Esophagus (tissue), 2 donors: ENCODE measurements around the gene GLIS1. TPM values are rescaled to one million over a fixed set of nuclear protein-coding genes. Genes with fewer than 3 reads are reported as not detected.

Experiments
- H3K27ac ChIP-seq, 2 donors: one replicate each; pipeline ENCODE4 v1.5.1; 2013; ENCODE audit warnings: low read depth in 2 of 2, mild to moderate bottlenecking in 2 of 2, inconsistent platforms in 1 of 2, low read length in 1 of 2, moderate library complexity in 1 of 2
- H3K27me3 ChIP-seq, 2 donors: one replicate each; pipeline ENCODE4 v1.6.1; 2013; ENCODE audit warnings: low read length in 2 of 2, control low read depth in 1 of 2, mild to moderate bottlenecking in 1 of 2; ENCODE audit not compliant: insufficient read depth in 2 of 2, control insufficient read depth in 1 of 2
- H3K36me3 ChIP-seq, 2 donors: one replicate each; pipeline ENCODE4 v1.6.1; 2013; ENCODE audit warnings: low read length in 1 of 2; ENCODE audit not compliant: control insufficient read depth in 2 of 2, insufficient read depth in 2 of 2
- H3K4me1 ChIP-seq, 2 donors: one replicate each; pipeline ENCODE4 v1.6.1; 2013; ENCODE audit warnings: low read length in 1 of 2; ENCODE audit not compliant: control insufficient read depth in 2 of 2, insufficient read depth in 2 of 2
- H3K4me3 ChIP-seq, 2 donors: one replicate each; pipeline ENCODE4 v1.5.1; 2013; ENCODE audit warnings: low read length in 2 of 2, mild to moderate bottlenecking in 2 of 2, low read depth in 1 of 2, moderate library complexity in 1 of 2
- H3K9me3 ChIP-seq, 2 donors: one replicate each; pipeline ENCODE4 v1.6.1; 2013; ENCODE audit warnings: mild to moderate bottlenecking in 2 of 2, low read depth in 1 of 2, low read length in 1 of 2, moderate library complexity in 1 of 2; ENCODE audit not compliant: control insufficient read depth in 2 of 2, insufficient read depth in 1 of 2
- WGBS, 2 donors: extraction: QIAGEN DNeasy Blood & Tissue Kit; methylation state at CpG; one replicate each; pipeline ENCODE4 v1.1.7; 2013; 5-methylcytosine and 5-hydroxymethylcytosine counted together
- polyA plus RNA-seq, 2 donors: library from polyadenylated mRNA; stranded (reverse); fragments of 200-250 nt; gene quantifications; one replicate each; pipeline ENCODE4 v1.2.3, GENCODE V29; 2013
- donor health status: healthy with polysubstance abuse.
- donor health status: Bipolar disorder and iron deficiency.

The GLIS1 gene
- polyA plus RNA-seq, 2 donors: 0.18 TPM

GRCh38 chr1:53637511-53638359, 101.2 kb downstream of the GLIS1 start:
- Histone ChIP-seq H3K27me3 (no peaks in the 10 kb centered on the region), H3K4me3 (no peak overlapping the region), H3K4me1 (no peaks in the 10 kb centered on the region), H3K9me3 (no peaks in the 10 kb centered on the region), H3K36me3 (no peaks in the 10 kb centered on the region), H3K27ac (no peak overlapping the region)
- 82 to 83% methylated on average over 14 of the region's 14 CpGs for WGBS, 2 donors

DNA sequence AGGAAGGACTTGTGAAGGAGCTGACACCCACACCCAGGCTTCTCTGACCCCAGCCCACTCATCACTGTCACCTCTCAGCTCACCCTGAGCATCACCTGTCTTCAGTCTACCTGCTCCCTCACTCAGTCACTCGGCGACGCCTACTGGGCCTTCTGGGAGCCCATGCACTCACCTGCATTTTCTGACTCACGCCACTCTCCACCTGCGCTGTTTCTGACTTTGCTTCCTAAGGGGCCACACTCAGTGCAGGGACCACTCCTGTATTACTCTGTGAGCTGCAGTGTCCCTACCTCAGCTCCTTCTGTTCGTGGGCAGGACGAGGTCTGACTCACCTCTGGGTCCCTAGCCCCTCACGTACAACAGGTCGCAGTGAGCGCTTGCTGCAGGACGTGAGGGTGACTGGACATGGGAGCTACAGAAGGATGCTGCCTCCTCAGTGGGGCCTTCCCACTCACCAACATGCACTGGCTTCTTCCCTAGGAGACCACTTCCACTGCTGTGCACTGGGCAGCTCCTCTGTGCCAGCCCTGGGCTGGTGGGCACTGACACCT, 102.3 kb downstream of the GLIS1 start:
- no peak overlapping the region for H3K27ac ChIP-seq
- no peaks in the 10 kb centered on the region for H3K9me3 ChIP-seq
- H3K4me1 ChIP-seq: no peaks in the 10 kb centered on the region
- 88 to 89% methylated on average over 11 of the region's 11 CpGs for WGBS, 2 donors
- no peaks in the 10 kb centered on the region for H3K36me3 ChIP-seq
- no peaks in the 10 kb centered on the region for H3K27me3 ChIP-seq
- H3K4me3 ChIP-seq: no peak overlapping the region

GRCh38 chr1:53634571-53634979, 104.4 kb downstream of the GLIS1 start:
- 85 to 89% methylated on average over 10 of the region's 10 CpGs for WGBS, 2 donors
- Histone ChIP-seq H3K9me3 (no peaks in the 10 kb centered on the region), H3K4me1 (no peaks in the 10 kb centered on the region), H3K4me3 (no peak overlapping the region), H3K27ac (no peak overlapping the region), H3K36me3 (no peaks in the 10 kb centered on the region), H3K27me3 (no peaks in the 10 kb centered on the region)

DNA sequence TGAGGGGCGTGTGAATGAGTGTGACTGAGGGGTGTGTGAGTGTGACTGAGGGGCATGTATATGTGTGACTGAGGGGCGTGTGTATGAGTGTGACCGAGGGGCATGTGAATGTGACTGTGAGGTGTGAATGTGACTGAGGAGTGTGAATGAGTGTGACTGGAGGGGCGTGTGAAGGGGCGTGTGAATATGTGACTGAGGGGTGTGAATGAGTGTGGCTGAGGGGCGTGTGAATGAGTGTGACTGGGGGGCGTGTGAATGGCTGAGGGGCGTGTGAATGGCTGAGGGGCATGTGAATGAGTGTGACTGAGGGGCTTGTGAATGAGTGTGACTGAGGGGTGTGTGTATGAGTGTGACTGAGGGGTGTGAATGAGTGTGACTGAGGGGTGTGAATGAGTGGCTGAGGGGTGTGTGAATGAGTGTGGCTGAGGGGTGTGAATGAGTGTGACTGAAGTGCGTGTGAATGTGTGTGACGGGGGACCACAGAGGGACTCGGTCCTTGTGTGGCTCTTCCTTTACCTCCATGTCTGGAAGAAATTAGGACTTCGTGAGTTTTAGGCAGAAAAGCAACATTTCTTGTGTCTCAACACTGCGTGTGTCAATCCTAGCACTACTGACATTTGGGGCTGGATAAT, 105.8 kb downstream of the GLIS1 start:
- no peak overlapping the region for H3K27ac ChIP-seq
- H3K36me3 ChIP-seq: no peaks in the 10 kb centered on the region
- H3K4me1 ChIP-seq: no peaks in the 10 kb centered on the region
- H3K4me3 ChIP-seq: no peak overlapping the region
- H3K27me3 ChIP-seq: no peaks in the 10 kb centered on the region
- H3K9me3 ChIP-seq: no peaks in the 10 kb centered on the region
- WGBS, 2 donors: 90 to 94% methylated on average over 13 of the region's 13 CpGs

- H3K27me3 ChIP-seq: no peaks in the 10 kb centered on the region
- H3K9me3 ChIP-seq: no peaks in the 10 kb centered on the region
- H3K4me1 ChIP-seq: no peaks in the 10 kb centered on the region
- no peaks in the 10 kb centered on the region for H3K36me3 ChIP-seq
- no peak overlapping the region for H3K4me3 ChIP-seq
- 79 to 81% methylated on average over 6 of the region's 6 CpGs for WGBS, 2 donors
- H3K27ac ChIP-seq: no peak overlapping the region
Observed at GRCh38 chr1:53631622-53632310, 107.2 kb downstream of the GLIS1 start.

DNA sequence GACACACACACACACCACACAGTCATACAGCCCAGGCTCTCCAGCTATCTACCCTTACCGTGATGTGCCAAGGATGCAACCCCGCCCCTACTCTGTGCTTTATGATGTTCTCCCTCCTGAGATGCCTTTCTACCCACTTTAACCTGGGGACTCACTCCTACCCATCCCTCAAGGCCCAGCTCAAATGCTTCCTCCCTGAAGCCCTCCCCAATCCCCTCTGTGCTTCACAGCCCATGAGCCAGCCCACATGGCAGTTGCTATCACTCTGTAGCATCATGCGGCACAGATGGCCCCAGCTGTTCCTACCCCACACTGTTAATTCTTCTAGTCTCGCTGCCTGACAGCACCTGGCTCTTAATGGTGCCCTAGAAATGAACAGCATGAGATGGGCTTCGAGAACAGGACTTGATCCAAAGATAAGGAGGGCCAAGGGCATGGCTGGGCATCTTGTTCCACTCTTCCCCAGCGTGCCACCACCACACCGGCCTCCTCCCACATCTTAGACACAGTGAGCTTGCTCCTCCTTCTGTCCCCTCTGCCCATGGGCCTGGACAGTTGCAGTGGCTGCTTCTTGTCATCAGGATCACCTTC, 109.8 kb downstream of the GLIS1 start:
- no peaks in the 10 kb centered on the region for H3K36me3 ChIP-seq
- no peaks in the 10 kb centered on the region for H3K27me3 ChIP-seq
- no peaks in the 10 kb centered on the region for H3K4me1 ChIP-seq
- H3K9me3 ChIP-seq: no peaks in the 10 kb centered on the region
- H3K4me3 ChIP-seq: no peak overlapping the region
- no peak overlapping the region for H3K27ac ChIP-seq
- WGBS, 2 donors: 87 to 88% methylated on average over 7 of the region's 7 CpGs

DNA sequence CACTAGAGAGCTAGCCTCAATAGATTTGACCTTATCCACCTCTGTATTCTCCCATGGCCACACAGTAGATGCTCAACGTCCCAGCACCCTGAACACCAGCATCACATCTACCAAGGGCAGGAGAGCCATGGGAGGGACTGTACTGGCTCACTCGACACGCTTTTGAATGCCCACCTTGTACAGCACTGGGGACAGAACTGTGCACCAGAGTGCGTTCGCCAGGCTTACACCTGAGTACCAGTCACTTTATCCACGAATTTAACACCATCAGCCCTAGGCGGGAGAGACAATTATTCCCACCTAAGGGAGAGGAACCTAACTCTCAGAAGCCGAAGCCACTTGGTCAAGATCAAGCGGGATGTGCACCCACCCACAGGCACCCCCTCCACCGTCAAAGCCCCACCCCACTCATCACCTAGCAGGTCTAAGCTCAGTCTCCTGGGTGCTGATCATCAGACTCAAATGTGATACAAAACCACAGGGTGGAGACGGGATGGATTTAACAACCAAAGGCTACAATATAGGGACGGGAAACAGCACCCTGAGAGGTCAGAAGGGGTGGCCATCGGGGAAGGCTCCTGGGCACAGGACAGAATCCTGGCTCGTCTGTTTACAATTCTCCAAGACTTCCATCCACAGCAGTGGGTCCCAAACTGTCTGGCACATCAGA, 110.5 kb downstream of the GLIS1 start:
- H3K4me3 ChIP-seq: no peak overlapping the region
- H3K4me1 ChIP-seq: no peaks in the 10 kb centered on the region
- H3K36me3 ChIP-seq: no peaks in the 10 kb centered on the region
- 87 to 91% methylated on average over 14 of the region's 14 CpGs for WGBS, 2 donors
- H3K9me3 ChIP-seq: no peaks in the 10 kb centered on the region
- no peaks in the 10 kb centered on the region for H3K27me3 ChIP-seq
- H3K27ac ChIP-seq: no peak overlapping the region

DNA sequence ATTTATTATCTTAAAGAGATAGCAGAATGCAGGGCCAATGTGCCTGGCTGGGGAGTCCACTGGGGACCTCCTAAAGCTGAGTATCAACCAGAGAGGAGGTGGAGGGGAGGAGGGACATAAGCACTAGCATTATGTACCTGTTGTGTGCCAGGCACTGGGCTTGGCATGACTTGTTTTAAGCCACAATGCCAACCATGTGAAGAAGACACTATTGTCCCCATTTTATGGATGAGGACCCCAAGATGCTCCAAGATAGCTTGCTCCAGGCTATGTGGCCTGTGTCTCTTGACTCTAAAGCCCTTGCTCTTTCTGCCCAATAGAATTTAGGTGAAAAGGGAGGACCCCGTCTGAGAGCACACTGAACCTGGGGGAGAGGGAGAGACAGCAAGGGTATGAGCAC, 111.3 kb downstream of the GLIS1 start:
- Histone ChIP-seq H3K4me1 (no peaks in the 10 kb centered on the region), H3K27me3 (no peaks in the 10 kb centered on the region), H3K4me3 (no peak overlapping the region), H3K27ac (no peak overlapping the region), H3K36me3 (no peaks in the 10 kb centered on the region), H3K9me3 (no peaks in the 10 kb centered on the region)
- WGBS, 2 donors: 90 to 98% methylated on average over 1 of the region's 1 CpG

- Histone ChIP-seq H3K4me3 (no peak overlapping the region), H3K27ac (no peak overlapping the region), H3K4me1 (no peaks in the 10 kb centered on the region), H3K9me3 (no peaks in the 10 kb centered on the region), H3K27me3 (no peaks in the 10 kb centered on the region), H3K36me3 (no peaks in the 10 kb centered on the region)
- WGBS, 2 donors: 75 to 87% methylated on average over 13 of the region's 13 CpGs
Observed at GRCh38 chr1:53627031-53627430, 111.9 kb downstream of the GLIS1 start.
